Colonic mucosa (tissue), 4 donors: ENCODE measurements around the gene GAK. TPM values are rescaled to one million over a fixed set of nuclear protein-coding genes. Genes with fewer than 3 reads are reported as not detected.

Experiments used
- DNase-seq: peaks from one replicate; pipeline ENCODE4 v3.0.0-alpha.2; 2020
- H3K27ac ChIP-seq: fragments of 200-600 bp; one replicate; pipeline ENCODE4 v1.8.0; 2021
- H3K27me3 ChIP-seq: fragments of 200-600 bp; one replicate; pipeline ENCODE4 v1.8.0; 2021
- H3K36me3 ChIP-seq: fragments of 200-600 bp; one replicate; pipeline ENCODE4 v1.8.0; 2021
- H3K4me1 ChIP-seq: fragments of 200-600 bp; one replicate; pipeline ENCODE4 v1.8.0; 2021; ENCODE audit warnings: mild to moderate bottlenecking
- H3K4me3 ChIP-seq: fragments of 200-600 bp; one replicate; pipeline ENCODE4 v1.8.0; 2021
- H3K9ac ChIP-seq, 2 donors: one replicate each; pipeline ENCODE4 v1.7.0; 2013; ENCODE audit warnings: control low read depth in 2 of 2, low read depth in 2 of 2, low read length in 2 of 2
- H3K9me3 ChIP-seq: fragments of 200-600 bp; one replicate; pipeline ENCODE4 v1.8.0; 2021
- intact Hi-C: fragments of 100-400 bp; cut with DNase I; formaldehyde crosslinking; loops from one replicate; pipeline ENCODE4 v1.14.1; 2022
- total RNA-seq, 2 donors: library from RNA; stranded (reverse); fragmentation: NEBNext Ultra II Directional in 1 of 2; extraction: Animal tissue kit (Norgen Biotek cat#: 25700) in 1 of 2; gene quantifications; one replicate each; pipeline ENCODE4 v1.2.1, GENCODE V29; 2021
- TF ChIP-seq, protein P1 (sequence below): fragments of 200-600 bp; IDR thresholded peaks from one replicate; pipeline ENCODE4 v1.8.0; 2022; ENCODE audit warnings: antibody characterized with exemption, mild to moderate bottlenecking
- donor health status: healthy.
- donor health status: DM: no; HTN: no; CAD: no.
- donor health status: DM: no; HTN: no; CAD: no.

GAK gene
- total RNA-seq, 2 donors from 2014 or later = 198 to 266 TPM

DNA sequence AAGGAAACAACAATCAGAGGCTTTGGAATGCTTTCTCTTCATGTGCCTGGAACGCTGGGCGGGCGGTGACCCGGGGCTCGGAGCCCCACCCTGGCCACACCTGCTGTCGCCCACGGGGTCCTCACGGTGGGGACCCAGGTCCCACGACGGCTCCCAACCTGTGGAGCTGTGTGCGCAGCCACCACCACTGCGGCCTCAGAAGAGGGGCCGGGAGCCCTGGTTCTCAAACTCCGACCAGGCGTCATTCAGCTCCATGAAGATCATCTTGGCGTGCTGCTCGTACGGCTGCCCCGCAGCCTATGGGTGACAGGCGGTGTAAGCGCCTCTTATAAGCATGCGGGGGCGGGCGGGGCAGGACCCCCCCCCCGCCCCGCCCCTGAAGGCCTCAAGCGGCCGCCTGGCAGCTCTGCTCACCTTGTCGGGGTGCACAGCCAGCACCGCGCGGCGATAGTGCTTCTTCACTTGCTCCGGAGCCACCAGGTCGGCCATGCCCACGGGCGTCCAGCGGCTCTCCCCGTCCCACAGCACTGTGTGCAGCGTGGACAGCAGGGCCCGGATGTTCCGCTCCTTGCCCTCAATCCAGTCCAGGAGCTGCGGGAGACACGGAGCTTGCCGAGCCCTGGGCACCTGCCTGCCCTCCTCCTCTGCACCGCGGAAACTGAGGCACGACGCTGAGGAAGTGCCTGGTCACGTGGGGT is 82.5 kb downstream of the GAK start:
- DNase-seq = no peak
- intact Hi-C loops = no loop called here
- no peaks in the 10 kb centered on the region for H3K27me3 ChIP-seq
- TF ChIP-seq, protein P1, sequence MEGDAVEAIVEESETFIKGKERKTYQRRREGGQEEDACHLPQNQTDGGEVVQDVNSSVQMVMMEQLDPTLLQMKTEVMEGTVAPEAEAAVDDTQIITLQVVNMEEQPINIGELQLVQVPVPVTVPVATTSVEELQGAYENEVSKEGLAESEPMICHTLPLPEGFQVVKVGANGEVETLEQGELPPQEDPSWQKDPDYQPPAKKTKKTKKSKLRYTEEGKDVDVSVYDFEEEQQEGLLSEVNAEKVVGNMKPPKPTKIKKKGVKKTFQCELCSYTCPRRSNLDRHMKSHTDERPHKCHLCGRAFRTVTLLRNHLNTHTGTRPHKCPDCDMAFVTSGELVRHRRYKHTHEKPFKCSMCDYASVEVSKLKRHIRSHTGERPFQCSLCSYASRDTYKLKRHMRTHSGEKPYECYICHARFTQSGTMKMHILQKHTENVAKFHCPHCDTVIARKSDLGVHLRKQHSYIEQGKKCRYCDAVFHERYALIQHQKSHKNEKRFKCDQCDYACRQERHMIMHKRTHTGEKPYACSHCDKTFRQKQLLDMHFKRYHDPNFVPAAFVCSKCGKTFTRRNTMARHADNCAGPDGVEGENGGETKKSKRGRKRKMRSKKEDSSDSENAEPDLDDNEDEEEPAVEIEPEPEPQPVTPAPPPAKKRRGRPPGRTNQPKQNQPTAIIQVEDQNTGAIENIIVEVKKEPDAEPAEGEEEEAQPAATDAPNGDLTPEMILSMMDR = no peak
- H3K4me1 ChIP-seq = no peaks in the 10 kb centered on the region
- peaks cover 7% of the 10 kb centered on the region for H3K36me3 ChIP-seq
- H3K9me3 ChIP-seq = no peaks in the 10 kb centered on the region
- no peak overlapping the region for H3K4me3 ChIP-seq
- H3K27ac ChIP-seq = no peak overlapping the region
- H3K9ac ChIP-seq = no peak overlapping the region

DNA sequence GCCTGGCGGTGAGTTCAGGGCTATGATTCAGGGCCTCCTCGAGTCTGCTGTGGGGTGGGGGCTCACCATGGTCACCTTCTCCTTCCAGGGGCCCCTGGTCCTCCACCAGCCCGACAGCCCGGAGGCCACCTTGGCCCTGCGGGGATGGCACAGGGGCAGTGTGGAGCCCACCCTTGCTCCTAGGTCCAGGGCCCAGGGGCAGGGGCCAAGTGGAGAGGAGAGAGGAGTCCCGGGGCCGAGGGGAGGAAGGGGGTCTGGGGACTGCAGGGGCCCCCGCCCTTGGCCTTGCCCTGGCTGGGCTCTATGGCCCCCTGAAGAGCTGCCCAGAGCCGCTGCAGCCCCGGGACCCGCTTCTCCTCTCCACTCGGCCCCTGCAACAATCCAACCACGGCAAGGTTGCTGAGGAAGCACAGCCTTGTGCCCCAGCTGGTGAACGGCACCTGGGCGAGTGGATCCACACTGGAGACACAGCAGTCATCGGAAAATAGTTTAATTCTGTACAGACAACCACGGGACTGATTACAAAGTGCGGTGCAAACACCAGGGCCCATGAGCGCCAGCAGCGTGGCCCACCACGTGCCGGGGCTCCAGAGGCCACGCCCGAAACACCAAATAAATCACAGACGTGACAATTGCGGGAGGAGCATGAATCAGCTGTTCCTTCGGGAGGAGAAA is 83.2 kb downstream of the GAK start:
- Histone ChIP-seq H3K27me3 (no peaks in the 10 kb centered on the region), H3K9ac (no peak overlapping the region), H3K27ac (no peak overlapping the region), H3K4me3 (no peak overlapping the region), H3K36me3 (peaks cover 7% of the 10 kb centered on the region), H3K4me1 (no peaks in the 10 kb centered on the region), H3K9me3 (no peaks in the 10 kb centered on the region)
- no peak for DNase-seq
- TF ChIP-seq, protein P1 = no peak
- intact Hi-C loops = no loop called here

DNA sequence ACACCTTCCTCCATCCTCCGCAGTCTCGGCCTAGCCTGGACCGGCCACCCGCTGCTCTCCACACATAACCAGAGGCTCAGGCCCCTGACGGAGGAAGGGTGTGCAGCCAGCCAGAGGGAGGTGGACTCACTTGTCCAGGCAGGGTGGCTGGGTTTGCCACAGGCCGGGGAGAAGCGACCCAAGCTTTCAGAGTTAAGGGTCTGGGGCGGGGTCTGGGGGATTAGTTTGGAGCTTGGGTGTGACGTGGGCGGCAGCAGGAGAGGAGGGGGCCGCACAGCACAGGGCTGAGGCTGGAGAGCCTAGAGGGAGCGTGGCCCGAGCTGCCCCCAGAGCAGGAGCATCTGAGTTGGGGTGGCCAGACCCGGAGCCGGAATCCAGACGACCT is 83.8 kb downstream of the GAK start:
- peaks cover 7% of the 10 kb centered on the region for H3K36me3 ChIP-seq
- no peaks in the 10 kb centered on the region for H3K9me3 ChIP-seq
- H3K9ac ChIP-seq = no peak overlapping the region
- H3K4me3 ChIP-seq = no peak overlapping the region
- no peak for DNase-seq
- TF ChIP-seq, protein P1 = no peak
- no peaks in the 10 kb centered on the region for H3K27me3 ChIP-seq
- intact Hi-C loops = no loop called here
- H3K27ac ChIP-seq = no peak overlapping the region
- no peaks in the 10 kb centered on the region for H3K4me1 ChIP-seq

DNA sequence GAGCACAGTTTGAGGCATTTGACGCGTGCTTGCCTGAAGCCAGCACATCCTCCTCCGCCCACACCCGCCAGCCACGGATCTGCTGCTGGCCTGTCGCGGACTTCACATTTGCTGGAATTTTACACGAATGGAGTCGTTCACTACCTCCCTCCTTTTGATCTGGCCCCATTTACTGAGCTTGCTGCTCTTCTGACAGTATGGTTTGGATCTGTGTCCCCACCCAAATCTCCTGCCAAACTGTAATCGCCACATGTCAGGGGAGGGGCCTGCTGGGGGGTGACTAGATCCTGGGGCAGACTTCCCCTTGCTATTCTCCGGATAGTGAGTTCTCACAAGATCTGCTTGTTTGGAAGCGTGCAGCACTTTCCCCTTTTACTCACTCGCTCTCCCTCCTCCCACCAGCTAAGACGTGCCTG is 86.3 kb downstream of the GAK start:
- intact Hi-C loops = no loop called here
- peaks cover 7% of the 10 kb centered on the region for H3K36me3 ChIP-seq
- TF ChIP-seq, protein P1 = no peak

DNA sequence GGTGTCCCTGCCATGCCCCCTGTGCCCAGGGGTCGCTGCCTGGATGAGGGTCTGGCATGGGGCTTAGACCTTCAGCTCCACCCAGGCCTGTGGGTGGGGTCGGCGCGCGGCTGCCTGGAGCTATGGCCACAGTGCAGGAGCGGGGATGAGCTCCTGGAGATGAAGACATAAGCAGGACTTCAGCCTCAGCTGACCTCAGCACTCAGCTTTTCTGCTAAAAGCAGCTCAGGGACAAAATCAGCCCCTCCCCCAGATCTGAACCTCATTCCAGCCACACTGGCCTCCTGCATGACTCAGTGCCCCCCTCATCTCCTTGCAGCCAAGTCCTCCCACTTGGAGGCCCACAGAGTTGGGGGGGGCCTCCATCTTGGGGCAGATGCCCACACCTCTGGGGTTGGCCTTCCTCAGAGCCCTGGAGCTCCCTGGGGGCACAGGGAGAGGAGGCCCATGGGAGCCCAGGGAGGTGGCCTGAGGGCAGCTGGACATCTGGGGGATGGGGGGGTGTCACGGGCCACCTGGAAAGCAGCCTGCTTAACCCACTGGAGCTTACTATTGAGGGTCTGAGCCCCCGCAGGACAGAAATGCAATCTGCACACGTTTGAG is 86.8 kb downstream of the GAK start:
- Histone ChIP-seq H3K4me1 (no peaks in the 10 kb centered on the region), H3K27me3 (no peaks in the 10 kb centered on the region), H3K27ac (no peak overlapping the region), H3K4me3 (no peak overlapping the region), H3K9ac (no peak overlapping the region), H3K9me3 (no peaks in the 10 kb centered on the region), H3K36me3 (peaks cover 7% of the 10 kb centered on the region)
- DNase-seq = no peak
- TF ChIP-seq, protein P1 = no peak
- intact Hi-C loops = no loop called here

More for the DNA sequence above, 86.3 kb downstream of the GAK start:
- DNase-seq = no peak
- Histone ChIP-seq H3K27me3 (no peaks in the 10 kb centered on the region), H3K4me1 (no peaks in the 10 kb centered on the region), H3K4me3 (no peak overlapping the region), H3K9ac (no peak overlapping the region), H3K9me3 (no peaks in the 10 kb centered on the region), H3K27ac (no peak overlapping the region)
